22Rv1 (cell line): Measurements from ENCODE around the gene PLSCR4.

Experiments
- CTCF ChIP-seq: fragments of 450-650 bp; IDR thresholded peaks from 2 replicates; pipeline ENCODE4 v1.5.1; 2017; ENCODE audit warnings: mild to moderate bottlenecking
- ZFX ChIP-seq: fragments of 450-650 bp; IDR thresholded peaks from 2 replicates; pipeline ENCODE4 v1.6.1; 2017; ENCODE audit warnings: antibody characterized with exemption, borderline replicate concordance

- no peak for TF ChIP-seq CTCF
- TF ChIP-seq ZFX: no peak
Observed at GRCh38 chr3:146164506-146164905, 86.4 kb downstream of the PLSCR4 start.
